Superior temporal gyrus (tissue), 1 donor: ENCODE measurements around the gene MGRN1.
A peak's percentile ranks its signal among the peaks of the same experiment; 100 is the strongest.
"Not testable (repeated sequence)": the region's sequence is repeated elsewhere in the genome, so short reads cannot be mapped to it uniquely, and the experiment has no call there.

Experiments
- DNase-seq: peaks from one replicate; pipeline ENCODE4 v3.0.0-alpha.2; 2016; ENCODE audit errors: extremely low spot score

MGRN1 gene

DNA sequence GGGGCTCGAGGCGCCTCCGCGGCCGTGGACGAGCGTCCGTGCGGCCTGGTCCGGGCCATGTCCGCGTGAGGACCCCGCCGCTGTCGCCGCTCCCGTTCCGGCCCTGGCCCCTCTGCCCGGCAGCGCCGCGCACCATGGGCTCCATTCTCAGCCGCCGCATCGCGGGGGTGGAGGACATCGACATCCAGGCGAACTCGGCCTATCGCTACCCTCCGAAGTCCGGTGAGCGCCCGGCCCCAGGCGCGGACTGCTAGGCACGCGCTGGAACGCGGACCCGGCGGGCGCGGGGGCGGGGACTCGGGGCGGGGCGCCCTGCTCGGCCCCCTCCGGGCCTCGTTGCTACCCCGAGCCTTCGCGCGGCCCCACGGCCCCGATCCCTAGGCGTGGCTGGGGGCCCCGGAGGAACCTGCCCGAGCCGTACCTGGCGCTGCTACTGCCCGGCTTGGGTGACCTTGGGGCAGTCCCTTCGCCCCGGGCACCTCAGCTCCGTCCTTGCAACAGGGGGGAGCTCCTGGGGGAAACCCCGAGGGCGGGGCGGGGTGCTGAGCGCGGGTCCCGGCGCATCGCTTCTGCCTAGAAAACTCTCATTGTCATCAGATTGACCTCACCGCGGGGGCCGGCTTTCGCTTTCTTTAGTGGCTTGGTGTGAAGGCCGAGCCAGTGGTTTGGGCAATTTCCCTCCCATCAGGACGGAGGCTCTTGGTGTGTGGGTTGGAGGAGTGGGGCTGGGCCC lies 367 bp downstream of the MGRN1 start:
- DNase-seq = peak; percentile 40

- no peak for DNase-seq
These were observed 1.0 kb downstream of the MGRN1 start for GRCh38 chr16:4625560-4626159.

GRCh38 chr16:4626396-4626795 lies 1.8 kb downstream of the MGRN1 start:
- DNase-seq = no peak

- DNase-seq = no peak
These were observed 3.7 kb downstream of the MGRN1 start for GRCh38 chr16:4628283-4628682.

DNA sequence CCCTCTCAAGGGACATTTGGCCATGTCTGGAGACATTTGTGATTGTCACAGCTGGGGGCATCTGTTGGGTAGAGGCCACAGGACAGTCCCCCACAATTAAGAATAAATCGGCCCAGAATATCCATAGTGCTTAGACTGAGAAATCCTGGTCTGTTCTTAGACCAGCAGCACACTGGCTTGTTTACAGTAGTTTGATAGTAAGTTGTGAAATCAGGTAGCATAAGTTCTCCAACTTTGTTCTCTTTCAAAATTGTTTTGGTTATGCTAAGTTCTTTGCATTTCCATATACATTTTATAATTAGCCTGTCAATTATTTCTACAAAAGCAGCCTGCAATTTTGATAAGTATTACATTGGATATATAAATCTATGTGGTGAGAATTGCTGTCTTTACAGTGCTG lies 6.8 kb downstream of the MGRN1 start:
- no peak for DNase-seq

GRCh38 chr16:4633910-4634635 lies 9.4 kb downstream of the MGRN1 start:
- no peak for DNase-seq

- no peak for DNase-seq
These were observed 10.1 kb downstream of the MGRN1 start for GRCh38 chr16:4634768-4635167.

GRCh38 chr16:4636196-4636595 lies 11.6 kb downstream of the MGRN1 start:
- DNase-seq = no peak

GRCh38 chr16:4637501-4638166 lies 13.0 kb downstream of the MGRN1 start:
- no peak for DNase-seq

- DNase-seq = no peak
These were observed 15.4 kb downstream of the MGRN1 start for GRCh38 chr16:4639899-4640509.

DNA sequence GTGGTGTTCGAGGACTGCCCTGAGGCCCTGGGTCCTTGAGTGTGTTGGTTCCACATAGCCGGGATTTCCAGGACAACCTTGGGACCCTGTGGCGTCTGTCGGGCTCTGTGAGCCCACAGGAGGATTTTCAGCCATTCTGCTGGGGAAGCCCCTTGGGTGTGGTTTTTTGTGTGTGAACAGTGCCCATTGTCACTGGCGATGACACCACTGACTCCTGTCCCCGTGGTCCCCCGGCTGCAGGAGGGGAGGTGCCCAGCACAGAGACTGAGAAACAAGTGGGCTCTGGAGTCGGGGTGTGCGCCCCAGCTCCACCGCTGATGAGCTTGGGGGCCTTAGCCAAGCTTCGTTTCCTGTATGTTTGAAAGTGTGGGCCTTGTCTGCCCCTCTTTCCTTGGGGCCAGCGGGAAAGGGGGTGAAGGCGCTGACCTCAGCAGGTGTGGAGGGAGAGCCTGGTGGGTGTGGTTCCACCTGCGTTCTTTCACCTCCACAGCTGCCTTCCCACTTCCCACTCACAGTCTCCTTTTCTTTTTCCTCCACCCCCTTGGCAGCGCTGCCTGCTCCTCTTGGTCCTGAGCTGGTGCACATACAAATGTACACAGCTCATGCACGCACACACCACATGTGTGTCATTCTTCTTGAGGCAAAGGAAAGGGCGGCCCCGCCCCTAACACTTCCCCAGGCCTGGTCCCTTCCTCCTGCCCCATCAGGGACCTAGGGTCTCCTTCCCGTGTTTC lies 16.1 kb downstream of the MGRN1 start:
- DNase-seq = no peak

DNA sequence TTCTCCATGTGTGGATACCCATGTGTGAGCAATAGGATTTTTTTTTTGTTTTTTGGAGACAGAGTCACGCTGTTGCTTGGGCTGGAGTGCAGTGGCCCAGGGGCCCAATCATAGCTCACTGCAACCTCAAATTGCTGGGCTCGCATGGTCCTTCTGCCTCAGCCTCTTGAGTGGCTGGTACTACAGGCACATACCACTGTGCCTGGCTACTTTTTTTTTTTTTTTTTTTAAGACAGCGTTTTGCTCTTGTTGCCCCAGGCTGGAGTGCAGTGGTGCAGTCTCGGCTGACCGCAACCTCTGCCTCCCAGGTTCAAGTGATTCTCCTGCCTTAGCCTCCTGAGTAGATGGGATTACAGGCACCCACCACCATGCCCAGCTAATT lies 16.7 kb downstream of the MGRN1 start:
- DNase-seq = no peak

- no peak for DNase-seq
These were observed 17.3 kb downstream of the MGRN1 start for GRCh38 chr16:4641895-4642294.

DNA sequence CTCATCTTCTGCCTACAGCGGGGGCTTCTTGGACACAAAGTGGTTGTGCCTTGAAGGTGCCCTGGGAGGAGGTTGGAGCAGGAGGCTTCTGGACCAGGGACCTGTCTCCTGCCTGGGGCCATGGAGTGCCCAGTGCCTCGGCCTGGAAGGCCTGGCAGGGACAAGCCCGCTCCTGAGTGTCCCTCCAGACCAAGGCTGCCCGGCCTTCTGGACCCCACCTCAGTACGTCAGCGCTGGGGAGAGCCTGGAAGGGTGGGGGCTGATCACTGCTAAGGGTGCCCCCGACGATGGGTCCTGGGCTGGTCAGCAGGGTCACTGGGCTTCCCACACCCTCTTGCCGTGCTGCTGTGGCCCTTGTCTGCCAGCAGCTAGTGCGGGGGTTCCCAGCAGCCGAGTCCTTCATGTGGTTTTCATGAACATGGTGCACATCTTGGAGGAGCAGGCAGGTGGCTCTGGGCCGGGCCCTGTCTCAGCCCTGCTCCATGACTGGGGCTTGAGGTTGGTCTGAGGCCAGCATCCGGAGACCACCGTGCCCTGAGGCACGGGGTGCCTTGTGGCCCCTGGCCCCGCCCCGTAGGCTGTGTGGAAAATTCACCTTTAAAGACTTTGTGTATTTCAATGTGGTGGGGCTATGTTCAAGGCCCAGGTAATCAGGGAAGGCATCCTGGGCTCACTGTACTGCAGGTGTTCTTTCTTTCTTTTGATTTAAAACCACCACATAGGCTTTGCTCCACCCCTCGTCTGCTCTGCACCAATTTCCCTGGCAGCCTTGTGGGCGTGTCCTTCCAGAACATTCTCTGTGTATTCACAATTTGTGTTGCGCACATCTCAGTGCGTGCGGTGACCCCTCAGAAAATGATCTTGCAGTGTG lies 22.4 kb downstream of the MGRN1 start:
- no peak for DNase-seq

- no peak for DNase-seq
These were observed 23.0 kb downstream of the MGRN1 start for GRCh38 chr16:4647644-4647980.

- DNase-seq = no peak
These were observed 24.3 kb downstream of the MGRN1 start for GRCh38 chr16:4648917-4649316.

DNA sequence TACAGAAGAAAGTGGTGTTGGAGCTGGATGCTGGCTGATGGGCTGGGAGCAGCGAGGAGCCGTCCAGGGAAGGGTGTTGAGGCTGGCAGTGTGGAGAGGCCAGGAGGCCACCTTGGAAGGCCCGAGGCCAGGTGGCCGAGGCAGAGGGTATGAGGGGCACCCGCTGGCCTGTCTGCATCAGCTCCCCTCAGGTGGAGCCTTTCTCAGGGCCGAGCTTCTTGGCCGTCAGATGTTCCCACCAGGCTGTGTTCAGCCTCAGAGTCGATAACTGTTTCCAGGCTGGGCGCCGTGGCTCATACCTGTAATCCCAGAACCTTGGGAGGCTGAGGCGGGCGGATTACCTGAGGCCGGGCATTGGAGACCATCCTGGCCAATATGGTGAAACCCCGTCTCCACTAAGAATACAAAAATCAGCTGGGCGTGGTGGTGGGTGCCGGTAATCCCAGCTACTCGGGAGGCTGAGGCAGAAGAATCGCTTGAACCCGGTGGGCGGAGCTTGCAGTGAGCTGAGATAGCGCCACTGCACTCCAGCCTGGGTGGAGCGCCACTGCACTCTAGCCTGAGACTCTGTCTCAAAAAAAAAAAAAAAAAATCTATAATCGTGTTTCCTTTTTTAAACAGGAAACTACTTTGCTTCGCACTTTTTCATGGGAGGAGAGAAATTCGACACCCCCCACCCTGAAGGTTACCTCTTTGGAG lies 25.3 kb downstream of the MGRN1 start:
- DNase-seq = no peak

- DNase-seq = not testable (repeated sequence)
These were observed 25.9 kb downstream of the MGRN1 start for GRCh38 chr16:4650443-4651074.

DNA sequence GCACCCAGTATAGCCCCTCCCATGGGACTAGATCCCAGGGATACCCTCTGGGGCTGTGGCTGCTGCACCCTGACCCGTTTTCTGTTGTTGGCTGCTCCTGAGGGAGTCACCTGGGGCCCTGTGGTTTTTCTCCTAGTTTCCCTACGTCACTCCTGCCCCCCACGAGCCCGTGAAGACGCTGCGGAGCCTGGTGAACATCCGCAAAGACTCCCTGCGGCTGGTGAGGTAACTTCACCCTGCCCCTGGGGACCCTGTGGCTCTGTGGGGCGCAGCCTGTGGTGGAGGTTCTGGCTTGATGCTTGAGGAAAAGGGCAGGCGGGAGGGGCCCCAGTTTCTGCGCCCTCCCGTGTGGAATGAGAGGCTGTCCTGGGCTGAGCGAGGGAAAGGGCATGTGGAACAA lies 27.2 kb downstream of the MGRN1 start:
- no peak for DNase-seq
